GM18502 (cell line): ENCODE measurements around the gene LTF.
"Not testable (repeated sequence)": the region's sequence is repeated elsewhere in the genome, so short reads cannot be mapped to it uniquely, and the experiment has no call there.

Source experiments
- ATAC-seq: cut with Tn5 transposase; IDR thresholded peaks from one replicate; pipeline ENCODE4 v1.9.1; 2021; ENCODE audit warnings: mild to moderate bottlenecking; ENCODE audit not compliant: unreplicated experiment, poor library complexity

The LTF gene

GRCh38 chr3:46399557-46399956 lies 65.1 kb downstream of the LTF start:
- no peak for ATAC-seq

GRCh38 chr3:46399098-46399497 lies 65.6 kb downstream of the LTF start:
- ATAC-seq = no peak

DNA sequence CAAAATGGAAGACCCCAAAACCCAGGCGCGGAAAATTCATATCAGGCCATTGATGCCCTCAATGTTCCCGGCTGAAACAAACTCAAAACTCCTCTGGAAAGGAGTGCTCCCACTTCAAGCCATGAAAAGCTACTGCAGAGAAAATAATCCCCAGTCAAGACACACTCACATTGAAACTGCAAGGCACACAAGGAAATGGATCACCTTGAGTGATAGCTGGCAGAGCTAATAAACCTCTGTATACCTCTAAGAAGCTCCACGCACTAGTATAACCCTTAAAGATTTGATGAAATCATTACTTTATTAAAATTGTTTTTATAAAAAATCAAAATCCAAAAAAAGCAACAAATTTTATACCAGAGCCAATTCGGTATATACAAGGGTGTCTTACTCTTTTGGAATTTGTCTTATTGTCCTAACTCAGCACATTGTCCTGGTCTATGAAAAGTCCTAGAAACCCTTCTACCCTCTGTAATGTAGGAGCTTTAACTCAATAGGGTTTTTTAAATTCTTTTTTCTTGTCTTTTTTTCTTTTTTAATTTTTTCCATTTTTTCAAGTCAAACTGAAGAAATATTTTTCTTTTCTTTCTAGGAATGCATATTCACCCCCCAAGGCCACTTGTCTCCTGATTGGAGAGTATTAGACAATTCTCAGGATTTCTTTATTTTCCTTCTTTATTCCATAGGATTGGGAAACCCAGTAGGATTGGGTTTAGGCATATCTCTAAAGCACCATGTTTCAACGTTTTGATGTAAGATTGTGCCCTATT lies 66.3 kb downstream of the LTF start:
- ATAC-seq = no peak

GRCh38 chr3:46397111-46397510 lies 67.6 kb downstream of the LTF start:
- ATAC-seq = no peak

- no peak for ATAC-seq
Observed at GRCh38 chr3:46395766-46396530, 68.8 kb downstream of the LTF start.

DNA sequence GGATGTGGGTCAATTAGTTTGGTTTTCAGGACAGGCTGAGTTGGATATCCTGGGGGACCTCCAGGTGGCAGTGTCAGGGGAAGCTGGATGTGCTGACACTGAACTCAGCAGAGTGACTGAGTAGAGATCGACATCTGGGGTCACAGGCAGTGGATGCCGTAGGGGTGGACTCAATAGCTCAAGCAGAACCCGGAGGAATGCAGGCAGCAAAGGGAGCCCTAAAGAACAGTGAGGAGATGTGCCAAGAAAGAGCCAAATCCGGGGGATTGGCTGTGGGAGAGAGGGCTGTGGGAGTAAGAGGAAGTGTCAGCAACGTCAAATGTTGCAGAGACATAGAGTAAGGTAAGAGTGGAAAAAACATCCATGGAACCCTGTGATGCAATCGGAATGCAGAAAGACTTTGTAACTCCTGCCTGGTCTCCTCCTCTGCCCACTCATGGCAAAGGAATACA lies 69.5 kb downstream of the LTF start:
- ATAC-seq = no peak

DNA sequence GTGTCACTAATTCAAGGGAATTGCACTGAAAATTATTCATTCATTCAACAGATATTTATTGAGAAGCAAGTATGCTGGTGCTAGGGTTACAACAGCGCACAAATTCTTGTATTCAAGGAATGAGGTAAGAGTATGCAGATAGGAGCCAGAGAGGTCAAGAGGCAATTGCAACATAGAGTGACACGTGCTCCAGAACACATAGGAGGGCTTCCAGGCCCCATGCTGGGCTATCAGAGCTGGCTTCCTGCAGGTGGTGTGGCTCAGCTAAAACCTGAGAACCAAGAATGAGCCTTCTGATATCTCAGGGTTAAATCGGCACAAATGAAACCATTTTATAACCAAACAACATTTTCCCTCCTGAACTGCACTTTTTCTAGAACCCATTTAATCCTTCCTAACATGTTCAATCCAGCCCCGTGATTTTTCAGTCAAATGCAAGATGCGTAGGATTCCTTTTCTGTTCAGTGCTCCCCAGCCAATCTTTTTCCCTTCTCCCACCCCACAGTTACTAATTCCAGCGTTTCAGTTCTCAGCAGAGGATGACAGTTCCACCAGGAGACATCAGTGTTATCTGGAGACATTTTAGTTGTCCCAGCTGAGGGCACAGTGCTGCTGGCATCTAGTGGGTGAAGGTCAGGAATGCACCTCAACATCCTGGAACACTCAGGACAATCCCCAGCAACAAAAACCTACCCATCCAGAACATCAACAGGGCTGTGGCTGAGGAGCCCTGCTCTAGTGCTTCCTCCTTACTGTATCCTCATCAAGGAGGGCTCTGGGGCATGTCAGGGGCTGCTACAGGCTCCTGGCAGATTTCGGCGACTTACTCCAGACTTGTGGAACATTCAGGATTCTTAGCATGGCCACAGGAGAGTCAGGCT lies 70.9 kb downstream of the LTF start:
- ATAC-seq = no peak

- ATAC-seq = no peak
Observed at GRCh38 chr3:46393011-46393410, 71.7 kb downstream of the LTF start.

- not testable (repeated sequence) for ATAC-seq
Observed at GRCh38 chr3:46391526-46391925, 73.2 kb downstream of the LTF start.

DNA sequence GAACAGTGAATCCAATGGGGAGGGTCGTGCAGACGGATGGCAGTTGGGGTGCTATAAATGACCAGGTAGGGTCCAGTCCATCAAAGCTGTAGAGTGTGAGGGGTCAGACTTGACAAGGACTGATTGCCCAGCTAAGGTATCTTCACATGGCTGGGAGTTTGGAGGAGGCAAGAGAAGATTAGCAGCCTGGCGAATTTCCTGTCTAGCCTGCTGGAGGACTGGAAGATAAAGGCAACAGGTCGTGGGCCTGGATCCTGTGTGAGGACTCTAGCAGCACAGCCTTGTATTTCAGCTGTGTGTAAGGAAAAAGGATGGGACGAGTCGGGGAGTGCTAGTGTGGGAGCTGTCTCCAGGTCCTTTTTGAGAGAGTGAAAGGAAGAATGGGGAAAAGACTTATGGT lies 75.4 kb downstream of the LTF start:
- no peak for ATAC-seq

DNA sequence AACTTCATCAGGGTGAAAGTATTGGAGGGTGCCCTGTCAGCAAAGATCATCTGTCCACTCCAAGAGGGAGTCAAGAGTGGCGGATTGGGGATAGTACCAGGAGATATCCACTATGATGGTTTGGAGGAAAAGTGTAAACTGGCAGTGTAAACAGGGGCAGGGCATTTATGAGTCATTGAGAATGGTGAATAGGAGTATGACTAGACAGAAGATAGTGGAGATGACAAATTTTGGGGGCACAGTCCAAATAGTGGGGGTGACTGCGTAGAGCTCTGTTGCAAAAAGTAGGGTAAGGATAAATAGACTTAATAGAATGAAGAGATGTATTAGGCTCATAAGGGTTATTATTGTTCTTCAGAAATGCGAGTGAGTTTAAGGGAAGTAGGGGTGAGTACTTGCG lies 75.9 kb downstream of the LTF start:
- ATAC-seq = not testable (repeated sequence)

GRCh38 chr3:46386205-46386604 lies 78.5 kb downstream of the LTF start:
- no peak for ATAC-seq
